HG03175 (cell line): ENCODE results near the gene SMIM29.
A peak's percentile ranks its signal among the peaks of the same experiment; 100 is the strongest.

Experiments
- ATAC-seq: cut with Tn5 transposase; IDR thresholded peaks from one replicate; pipeline ENCODE4 v1.9.1; 2021; ENCODE audit warnings: mild to moderate bottlenecking, moderate library complexity; ENCODE audit not compliant: unreplicated experiment

The SMIM29 gene

DNA sequence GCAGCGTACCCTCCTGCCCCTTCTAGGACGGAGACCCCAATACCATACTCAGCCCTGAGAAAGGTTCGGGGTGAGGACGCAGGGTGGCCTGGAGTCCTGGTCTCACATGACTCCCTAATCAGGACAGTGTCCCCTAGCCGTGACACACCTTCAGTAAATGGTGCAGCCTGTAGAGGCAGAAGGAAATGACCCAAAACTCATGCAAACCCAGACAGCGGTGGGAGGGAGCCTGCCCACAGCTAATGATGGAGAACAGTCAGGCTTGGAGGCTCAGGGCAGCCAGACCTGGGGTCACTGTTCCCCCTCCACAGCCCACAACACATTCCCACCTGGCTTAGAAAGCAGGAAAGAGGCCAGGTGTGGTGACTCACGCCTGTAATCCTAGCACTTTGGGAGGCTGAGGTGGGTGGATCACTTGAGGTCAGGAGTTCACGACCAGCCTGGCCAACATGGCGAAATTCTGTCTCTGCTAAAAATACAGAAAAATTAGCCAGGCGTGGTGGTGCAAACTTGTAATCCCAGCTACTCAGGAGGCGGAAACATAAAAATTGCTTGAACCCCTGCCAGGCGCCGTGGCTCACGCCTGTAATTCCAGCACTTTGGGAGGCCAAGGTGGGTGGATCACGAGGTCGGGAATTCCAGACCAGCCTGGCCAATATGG is 20.9 kb downstream of the SMIM29 start:
- no peak for ATAC-seq

DNA sequence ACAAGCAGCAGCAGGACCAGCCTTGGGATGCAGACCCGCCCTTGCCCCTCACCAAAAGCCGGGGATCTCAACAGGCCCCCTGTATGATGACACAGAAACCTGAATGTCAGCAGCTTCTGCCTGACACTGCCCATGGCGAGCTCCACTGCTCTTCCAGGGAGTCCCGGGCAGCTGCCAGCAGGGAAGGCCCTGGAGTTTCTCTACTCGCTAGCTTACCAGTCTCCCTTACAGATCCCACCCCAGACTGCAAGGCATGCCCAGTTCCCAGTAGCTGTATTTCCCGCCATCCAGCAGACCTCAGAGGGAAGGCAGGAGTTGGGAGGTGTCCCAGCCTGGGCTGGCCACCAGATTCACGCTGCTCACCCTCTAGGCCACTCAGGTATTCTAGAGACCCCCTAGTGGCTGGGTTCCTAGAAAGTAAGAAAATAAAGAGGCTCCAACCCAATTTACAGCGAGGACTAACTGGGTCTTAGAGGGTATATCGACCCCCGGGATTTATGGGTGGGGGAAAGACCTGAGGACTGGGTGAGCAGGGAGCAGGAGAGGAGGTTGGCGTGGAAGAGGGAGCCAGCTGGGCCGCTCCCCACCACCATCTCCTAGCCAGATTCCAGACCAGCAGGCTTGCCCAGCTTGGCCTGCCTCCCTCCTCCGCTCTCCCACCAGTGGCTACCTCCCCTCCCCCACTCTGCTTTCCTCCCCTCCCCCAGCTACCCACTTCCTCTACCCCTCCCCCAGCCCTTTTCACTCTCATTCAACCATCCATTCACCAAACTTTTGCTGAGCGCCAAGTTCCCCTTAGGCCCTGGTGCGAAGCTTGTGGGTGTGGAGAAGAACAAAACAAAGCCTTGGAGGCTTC is 21.8 kb downstream of the SMIM29 start:
- no peak for ATAC-seq

DNA sequence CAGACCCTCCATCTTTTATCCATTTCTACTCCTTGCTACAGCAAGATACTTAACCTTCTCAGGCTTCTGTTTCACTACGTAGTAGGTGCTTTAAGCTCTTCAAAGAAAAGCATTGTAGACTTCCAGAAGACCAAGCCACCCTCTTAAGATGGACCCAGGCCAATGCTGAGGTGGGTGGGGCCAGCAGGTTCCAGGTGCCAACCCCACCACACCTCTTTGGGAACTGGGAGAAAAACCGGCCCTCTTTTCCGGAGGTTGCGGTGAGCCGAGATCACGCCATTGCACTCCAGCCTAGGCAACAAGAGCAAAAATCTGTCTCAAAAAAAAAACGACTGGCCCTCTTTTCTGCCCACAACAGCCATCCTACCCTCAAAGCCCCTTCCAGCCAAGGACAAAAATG is 22.7 kb downstream of the SMIM29 start:
- ATAC-seq: no peak

DNA sequence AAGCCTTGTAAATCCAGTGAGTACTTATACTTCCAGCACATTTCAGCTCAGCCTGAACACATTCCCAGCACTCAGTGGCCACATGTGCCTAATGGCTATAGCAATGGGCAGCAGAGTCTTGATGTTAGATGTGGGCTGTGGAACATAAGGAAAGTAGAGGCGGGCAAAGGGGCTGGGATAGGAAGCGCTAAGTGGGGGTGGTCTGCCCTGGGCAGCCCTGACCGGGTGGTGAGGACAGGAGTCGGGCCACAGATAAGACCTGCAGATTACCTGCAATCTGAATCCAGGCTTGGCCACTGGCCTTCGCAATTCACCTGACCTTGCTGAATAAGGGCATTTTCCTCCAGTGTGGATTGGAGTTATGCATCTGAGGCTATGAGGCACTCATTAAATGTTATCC is 23.3 kb downstream of the SMIM29 start:
- no peak for ATAC-seq

DNA sequence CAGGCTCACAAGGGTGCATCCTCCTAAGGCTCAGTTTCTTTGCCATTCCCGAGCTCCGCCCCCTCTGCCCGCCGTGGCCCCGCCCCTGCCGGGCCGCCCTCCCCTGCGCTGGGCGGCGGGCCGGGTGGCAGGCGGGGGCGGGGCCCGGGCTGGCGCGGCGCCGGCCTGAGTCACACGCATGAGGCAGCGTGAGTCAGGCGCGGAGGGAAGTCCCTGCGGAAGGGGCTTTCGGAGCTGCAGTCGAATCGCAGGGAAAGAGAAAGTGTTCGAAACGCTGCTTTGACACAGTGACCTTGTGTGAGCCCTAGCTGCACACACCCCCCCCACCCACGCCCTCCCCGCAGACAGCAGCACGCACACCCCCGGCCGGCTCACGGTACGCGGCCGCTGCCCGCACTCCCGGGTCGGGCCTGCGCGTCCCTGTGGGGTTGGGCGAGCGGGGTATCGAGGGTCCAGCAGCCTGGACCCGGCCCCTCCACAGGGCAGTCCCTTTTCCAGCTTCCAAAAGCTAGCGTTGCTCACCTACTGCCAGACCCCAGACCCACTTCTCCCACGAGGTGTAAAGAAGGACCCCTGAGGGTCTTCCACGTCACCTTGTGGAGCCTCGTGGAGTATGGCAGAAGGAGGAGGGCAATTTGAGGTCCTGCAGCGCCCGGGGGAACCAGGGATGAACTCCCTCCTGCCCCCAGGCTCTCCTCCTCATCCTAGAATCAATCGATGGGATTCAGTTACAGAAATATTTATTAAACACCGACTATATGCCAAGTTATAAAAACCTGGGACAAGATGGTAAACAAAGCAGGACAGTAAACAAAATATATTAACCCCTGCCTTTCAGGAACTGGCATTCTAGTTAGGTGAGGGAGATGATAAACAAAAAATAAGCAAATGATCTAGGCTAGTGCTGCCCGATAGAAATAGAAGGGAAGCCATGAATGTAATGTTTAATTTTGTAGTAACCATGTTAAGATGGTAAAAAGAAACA is 24.6 kb downstream of the SMIM29 start:
- peak; percentile 81 for ATAC-seq

DNA sequence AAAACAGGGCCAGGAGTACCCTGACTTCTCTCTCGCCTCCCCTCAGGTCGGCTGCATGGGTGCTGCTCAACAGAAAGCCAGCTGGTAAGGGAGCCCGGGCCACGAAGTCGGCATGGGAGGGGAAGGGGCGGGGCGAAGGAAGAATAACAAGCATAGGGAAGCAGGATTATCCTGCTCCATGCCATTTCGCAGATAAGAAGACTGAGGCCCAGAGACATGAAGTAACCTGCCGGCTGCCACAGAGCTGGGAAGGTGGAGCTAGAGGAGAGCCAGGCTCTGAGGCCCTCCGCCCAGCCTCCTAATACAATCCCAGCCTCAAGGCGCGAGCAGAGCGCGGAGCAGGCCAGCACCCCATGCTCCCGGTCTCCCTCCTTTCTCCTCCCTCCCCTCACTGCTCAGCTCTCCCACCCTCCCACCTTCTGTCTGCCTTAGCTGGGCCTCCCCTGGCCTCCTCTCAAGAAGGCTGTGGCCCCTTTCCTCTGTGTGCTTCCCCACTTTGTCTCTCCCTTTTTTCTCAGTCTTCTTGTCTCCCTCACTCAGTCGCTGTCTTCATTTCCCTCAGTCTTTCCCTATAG is 25.3 kb downstream of the SMIM29 start:
- peak; percentile 17 for ATAC-seq

DNA sequence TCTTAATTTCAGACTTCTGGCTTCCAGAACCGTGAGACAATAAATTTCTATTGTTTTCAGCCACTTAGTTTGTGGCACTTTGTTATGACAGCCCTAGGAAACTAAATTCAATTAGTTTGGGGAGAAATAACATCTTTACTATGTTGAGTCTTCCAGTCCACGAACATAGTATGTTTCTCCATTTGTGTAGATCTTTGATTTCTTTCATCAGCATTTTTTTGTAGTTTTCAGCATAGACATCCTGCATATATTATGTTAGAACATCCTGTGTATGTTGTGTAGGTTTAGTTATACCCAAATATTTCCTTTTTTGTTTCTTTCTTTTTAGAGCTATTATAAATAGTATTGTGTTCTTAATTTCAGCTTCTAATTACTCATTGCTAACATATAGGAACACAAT is 30.1 kb downstream of the SMIM29 start:
- ATAC-seq: no peak

DNA sequence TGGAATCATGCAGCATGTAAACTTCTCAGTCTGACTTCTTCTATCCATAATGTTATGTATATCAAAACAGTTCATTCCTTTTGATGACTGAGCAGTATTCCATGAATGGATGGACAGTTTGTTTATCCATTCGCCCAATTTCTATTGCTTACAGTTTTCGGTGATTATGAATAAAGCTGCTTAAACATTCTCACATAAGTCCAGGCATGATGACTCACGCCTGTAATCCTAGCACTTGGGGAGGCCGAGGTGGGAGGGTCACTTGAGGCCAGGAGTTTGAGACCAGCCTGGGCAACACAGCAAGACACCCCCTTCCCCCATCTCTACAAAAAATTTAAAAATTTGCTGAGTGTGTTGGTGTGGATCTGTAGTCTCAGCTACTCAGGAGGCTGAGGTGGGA is 35.0 kb downstream of the SMIM29 start:
- no peak for ATAC-seq

DNA sequence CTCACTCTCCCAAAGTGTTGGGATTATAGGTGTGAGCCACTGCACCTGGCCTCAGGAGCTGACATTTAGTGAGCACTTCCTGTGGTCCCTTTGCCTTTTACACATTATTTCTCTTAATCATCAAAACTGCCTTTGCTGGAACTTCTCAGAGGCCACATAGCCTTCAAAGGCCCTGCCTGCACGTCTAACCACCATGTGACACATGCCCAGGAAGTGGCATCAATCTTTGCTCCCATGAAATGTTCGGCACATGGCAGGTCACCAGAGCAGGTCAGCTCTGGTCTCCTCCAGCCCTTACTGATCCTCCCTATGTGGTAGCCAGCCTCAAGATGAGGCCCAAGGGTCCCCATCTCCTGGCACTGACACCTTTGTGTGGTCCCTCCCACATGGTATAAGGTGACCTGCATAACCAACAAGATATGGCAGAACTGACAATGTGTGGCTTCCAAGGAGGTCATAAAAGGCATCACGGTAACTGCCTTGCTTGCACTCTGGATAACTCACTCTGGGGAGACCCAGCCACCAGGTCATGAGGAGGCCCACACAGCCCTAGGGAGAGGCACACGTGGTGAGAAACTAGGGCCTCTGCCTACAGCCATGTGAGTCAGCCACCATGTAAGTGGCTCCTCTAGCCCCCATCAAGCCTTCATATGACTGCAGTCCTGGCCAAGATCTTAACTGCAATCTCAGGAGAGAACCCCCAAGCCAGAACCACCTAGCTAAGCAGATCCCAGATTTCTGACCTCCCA is 40.9 kb downstream of the SMIM29 start:
- no peak for ATAC-seq

DNA sequence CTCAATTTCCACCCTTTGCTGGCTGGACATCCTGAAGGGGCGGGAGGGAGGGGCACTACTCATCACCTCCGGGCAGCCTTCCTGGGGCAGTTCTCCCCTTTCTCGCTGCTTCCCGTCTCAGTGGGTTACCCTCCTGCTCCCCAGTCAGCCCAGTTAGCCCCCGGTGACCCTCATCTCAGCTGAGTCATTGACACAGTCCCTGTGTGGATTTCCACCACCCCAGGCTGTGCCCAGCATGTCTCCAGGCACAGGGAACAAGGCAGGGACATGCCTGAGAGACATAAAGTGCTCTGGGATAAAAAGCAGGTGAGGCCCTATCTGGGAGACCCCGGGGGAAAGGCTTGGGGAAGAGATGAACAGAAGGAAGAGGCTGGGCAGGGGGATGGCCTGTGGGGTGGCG is 42.1 kb downstream of the SMIM29 start:
- ATAC-seq: no peak

DNA sequence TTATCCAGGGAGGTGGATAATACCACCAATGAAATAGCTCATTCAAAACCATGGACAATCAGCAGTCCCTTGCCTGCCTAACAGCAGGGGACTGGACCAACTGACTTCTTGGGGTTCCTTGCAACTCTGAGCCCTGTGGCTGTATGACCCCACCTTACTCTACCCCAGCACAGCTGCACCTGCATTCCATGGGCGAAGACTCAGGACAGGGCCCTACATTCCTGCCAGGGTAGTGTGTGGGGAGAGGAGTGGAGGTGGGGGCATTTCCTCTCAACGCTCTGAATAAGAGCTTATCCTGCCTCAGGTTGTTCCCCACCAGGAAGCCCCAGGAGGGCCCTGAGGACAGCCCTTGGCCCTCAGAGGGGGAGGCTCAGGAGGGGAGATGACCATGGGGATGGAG is 42.9 kb downstream of the SMIM29 start:
- ATAC-seq: no peak

DNA sequence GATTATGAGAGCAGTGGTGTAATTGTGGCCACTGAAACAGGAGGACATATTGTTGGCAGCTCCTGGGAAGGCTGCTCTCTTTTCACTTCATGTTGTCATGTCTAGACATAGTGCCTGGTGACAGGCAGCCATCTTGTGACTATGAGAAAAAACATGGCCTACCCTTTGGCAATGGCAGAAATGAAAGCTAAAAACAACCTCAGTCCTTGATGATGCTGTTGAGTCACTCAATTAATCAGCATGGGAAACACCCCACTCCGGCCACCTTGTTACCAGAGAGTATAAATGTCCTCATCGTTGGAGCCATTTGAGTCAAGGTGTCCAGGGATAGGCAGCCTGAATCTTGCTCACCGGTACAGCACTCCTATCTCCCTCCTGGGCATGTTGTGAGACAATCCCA is 43.3 kb downstream of the SMIM29 start:
- no peak for ATAC-seq

DNA sequence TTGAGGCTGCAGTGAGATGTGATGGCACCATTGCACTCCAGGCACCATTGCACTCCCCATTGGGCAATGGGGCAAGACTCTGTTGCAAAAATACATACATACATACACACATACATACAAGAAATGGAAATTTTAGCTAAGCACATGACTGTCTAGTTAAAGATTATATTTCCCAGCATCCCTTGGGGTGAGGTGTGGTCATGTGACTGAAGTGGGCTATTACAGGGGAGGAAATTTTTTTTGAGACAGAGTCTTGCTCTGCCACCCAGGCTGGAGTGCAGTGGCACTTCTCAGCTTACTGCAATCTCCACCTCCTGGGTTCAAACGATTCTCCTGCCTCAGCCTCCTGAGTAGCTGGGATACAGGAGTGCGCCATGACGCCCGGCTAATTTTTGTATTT is 44.1 kb downstream of the SMIM29 start:
- ATAC-seq: no peak

DNA sequence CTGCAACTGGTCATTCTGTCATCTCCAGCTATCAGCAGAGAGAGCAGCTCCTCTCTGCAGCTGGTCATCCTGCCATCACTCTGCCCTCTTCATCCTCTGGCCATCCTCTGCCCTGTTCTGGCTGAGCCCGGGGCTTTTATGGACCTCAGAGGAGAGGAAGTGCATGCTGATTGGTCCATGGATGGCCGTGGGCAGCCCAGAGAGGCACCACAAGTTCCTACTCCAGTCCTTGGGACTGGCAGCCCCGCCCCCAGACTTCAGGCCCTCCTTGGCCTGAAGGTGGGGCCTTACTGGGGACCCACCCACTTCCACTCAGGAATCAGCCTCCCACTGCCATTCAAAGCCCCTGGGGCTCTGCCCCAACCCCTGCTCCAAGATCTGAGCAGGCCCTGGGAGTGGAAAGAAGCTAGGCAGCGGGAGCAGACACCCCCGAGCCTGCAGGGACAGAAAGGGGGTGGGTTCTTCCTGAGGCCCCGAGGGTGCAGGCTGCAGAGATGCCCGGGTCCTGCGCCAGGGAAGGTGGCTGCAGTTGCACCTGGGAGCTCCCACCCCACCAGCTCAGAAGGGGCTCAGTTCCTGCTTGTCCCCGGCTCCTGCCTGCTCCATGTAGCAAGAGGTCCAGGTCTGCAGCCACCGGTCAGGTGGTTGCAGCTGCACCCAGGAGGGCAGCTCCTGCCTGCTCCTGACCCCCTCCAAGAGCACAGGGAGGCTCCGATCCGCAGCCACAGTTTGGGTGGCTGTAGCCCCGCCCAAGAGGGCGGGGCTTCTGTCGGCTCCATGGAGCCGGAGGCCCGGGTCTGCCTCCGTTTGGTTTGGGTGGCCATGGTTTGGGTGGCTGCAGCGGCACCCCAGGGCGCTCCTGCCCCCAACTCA is 46.2 kb downstream of the SMIM29 start:
- no peak for ATAC-seq

DNA sequence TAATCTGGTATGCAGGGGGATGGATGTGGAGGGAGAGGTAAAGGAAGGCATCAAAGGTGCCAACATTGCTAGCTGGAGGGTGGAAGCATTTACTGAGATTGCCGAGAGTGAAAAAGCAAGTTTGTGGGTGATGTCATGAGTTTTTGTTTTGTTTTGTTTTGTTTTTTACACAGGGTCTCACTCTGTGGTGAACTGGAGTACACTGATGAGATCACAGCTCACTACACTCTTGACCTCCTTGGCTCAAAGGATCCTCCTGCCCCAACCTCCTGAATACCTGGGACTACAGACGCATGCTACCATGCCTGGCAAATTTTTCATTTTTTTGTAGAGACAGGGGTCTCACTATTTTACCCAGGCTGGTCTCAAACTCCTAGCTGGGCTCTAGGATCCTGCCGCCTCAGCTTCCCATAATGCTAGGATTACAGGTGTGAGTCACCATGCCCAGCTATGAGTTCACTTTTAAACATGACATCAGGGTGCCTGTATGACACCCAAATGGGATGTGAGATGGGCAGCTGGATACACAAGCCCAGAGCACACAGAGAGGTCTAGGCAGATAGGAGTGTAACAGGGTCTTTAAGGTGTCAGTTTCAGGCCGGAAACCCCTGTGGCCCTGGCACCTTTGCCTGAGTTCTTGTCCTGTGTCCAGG is 47.2 kb downstream of the SMIM29 start:
- ATAC-seq: no peak

DNA sequence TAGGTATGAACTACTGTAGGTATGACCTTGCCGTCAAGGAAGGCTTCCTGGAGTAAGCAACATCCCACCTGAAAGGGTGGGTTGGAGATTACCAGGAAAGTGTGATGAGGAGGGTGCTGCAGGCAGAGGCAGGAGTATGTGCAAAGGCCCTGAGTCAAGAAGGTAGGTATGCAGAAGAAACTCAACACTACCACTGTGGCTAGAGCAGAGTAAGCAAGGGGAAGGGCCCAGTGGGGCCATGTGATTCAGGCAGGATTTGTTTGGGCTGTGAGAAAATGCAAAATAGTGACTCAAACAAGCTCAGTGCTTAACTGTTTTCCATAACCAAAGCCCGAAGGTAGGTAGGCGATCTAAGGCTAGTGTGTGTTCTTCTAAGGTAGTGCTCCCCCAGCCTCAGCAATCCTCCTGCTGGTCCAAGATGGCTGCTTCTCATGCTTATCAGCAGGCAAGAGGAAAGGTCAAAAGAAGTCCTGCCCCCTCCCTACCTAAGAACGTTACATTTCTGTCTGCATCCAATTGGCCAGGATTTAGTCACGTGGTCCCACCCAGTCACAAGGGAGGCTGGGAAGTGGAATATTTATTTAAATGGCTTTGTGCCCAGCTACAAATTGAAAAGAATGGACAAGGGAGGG is 48.4 kb downstream of the SMIM29 start:
- ATAC-seq: no peak

DNA sequence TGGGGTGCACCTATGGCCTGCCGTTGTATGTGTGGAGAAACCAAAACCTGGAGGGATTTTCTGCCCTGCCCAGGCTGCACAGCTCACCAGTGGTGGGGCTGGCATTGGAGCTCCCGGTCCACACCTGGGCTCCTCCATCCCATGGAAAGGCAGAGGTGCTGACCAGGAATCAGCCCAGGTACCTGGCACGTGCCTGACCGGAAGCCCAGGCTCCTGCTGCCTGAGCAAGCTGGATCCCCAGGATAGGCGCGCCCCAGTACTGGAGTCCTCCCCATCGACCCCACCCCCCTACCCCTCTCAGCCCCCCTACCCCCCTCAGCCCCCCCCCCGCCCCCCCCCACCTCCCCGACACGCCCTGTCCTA is 52.0 kb downstream of the SMIM29 start:
- no peak for ATAC-seq
